Heart right ventricle (tissue), 16 donors: ENCODE data around the gene ATG14. TPM values are rescaled to one million over a fixed set of nuclear protein-coding genes. Genes with fewer than 3 reads are reported as not detected.
A peak's percentile ranks its signal among the peaks of the same experiment; 100 is the strongest.

Experiments
- ATAC-seq, 8 donors: fragments of 200-7000 bp; cut with Tn5 transposase; one replicate each; pipeline ENCODE4 v1.9.1; 2020; ENCODE audit warnings: mild to moderate bottlenecking in 8 of 8, moderate library complexity in 8 of 8, moderate number of reproducible peaks in 1 of 8
- DNase-seq, 2 donors: peaks; one replicate each; pipeline ENCODE4 v3.0.0-alpha.2; 2020
- H3K27ac ChIP-seq, 10 donors: fragments of 200-600 bp; sonication (generic) in 2 of 10; one replicate each; pipeline versions ENCODE4 v1.5.0 to v1.8.0; 2020 to 2022; ENCODE audit warnings: mild to moderate bottlenecking in 3 of 10
- H3K27me3 ChIP-seq, 7 donors: fragments of 200-600 bp; one replicate each; pipeline ENCODE4 v1.8.0; 2021 to 2022; ENCODE audit warnings: mild to moderate bottlenecking in 2 of 7
- H3K36me3 ChIP-seq, 9 donors: fragments of 200-600 bp; sonication (generic) in 1 of 9; one replicate each; pipeline versions ENCODE4 v1.5.0 to v1.8.0; 2020 to 2022; ENCODE audit warnings: mild to moderate bottlenecking in 2 of 9
- H3K4me1 ChIP-seq, 9 donors: fragments of 200-600 bp; sonication (generic) in 1 of 9; one replicate each; pipeline versions ENCODE4 v1.5.0 to v1.8.0; 2020 to 2022; ENCODE audit warnings: mild to moderate bottlenecking in 4 of 9
- H3K4me3 ChIP-seq, 10 donors: fragments of 200-600 bp; sonication (generic) in 2 of 10; one replicate each; pipeline versions ENCODE4 v1.5.0 to v1.8.0; 2020 to 2022; ENCODE audit warnings: mild to moderate bottlenecking in 7 of 10, moderate library complexity in 2 of 10
- H3K9me3 ChIP-seq, 11 donors: fragments of 200-600 bp in 10 of 11; sonication (generic) in 2 of 11; one replicate each; pipeline versions ENCODE4 v1.5.0 to v1.8.0; 2013 to 2022; ENCODE audit warnings: mild to moderate bottlenecking in 2 of 11, control low read depth in 1 of 11, moderate library complexity in 1 of 11
- CTCF ChIP-seq, 9 donors: fragments of 200-600 bp; sonication (generic) in 2 of 9; IDR thresholded peaks; one replicate each; pipeline versions ENCODE4 v1.5.0 to v1.8.0; 2021 to 2022; ENCODE audit warnings: antibody characterized with exemption in 9 of 9, mild to moderate bottlenecking in 5 of 9, moderate library complexity in 1 of 9
- WGBS, 2 donors: extraction: QIAGEN DNeasy Blood & Tissue Kit; methylation state at CpG; one replicate each; pipeline ENCODE4 v1.1.7; 2013; ENCODE audit warnings: inconsistent platforms in 1 of 2; 5-methylcytosine and 5-hydroxymethylcytosine counted together
- intact Hi-C, 10 donors: fragments of 100-400 bp; cut with DNase I; formaldehyde crosslinking; loops; one replicate each; pipeline versions ENCODE4 v1.11.1 to v1.14.2; 2022
- polyA plus RNA-seq, 2 donors: library from polyadenylated mRNA; stranded (reverse); fragments of 200-250 nt; gene quantifications; one replicate each; pipeline ENCODE4 v1.2.3, GENCODE V29; 2013
- total RNA-seq, 10 donors: library from RNA; stranded (reverse); fragmentation: NEBNext Ultra II Directional in 3 of 10; extraction: Animal tissue kit (Norgen Biotek cat#: 25700) in 3 of 10; gene quantifications; one replicate each; pipeline versions ENCODE4 v1.2.1 to v1.2.4, GENCODE V29; 2021 to 2023
- donor health status: Arrhythmogenic right ventricular cardiomyopathy.
- donor health status: ischemic (EF 13 %, LVEDD 7.1; RV severe dilation, severe dysfunction).
- donor health status: healthy with polysubstance abuse.
- donor health status: DM: no; HTN: yes; CAD: no.
- donor health status: DM: no; HTN: no; CAD: no.
- donor health status: ischemic (EF 25% LVEDD 6.9; RV normal size, moderate dysfunction).
- donor health status: ischemic (EF 25% LVEDD 5.7; RV mildly dilated, moderate dysfunction).
- donor health status: healthy.
- donor health status: DM: yes; HTN: yes; CAD: no.
- donor health status: Ischemic cardiomyopathy.
- donor health status: ischemic (EF 35%, LVEDD 5.7; RV mildly dilated, moderate dysfunction).
- donor health status: nonischemic (EF 11% LVEDD 7.7; RV severe dilation, severe dysfunction).
- donor health status: DM: yes; HTN: yes; CAD: no.
- donor health status: PGD.
- donor health status: ischemic (EF 29% LVEDD 5.4; RV normal size, mild dysfunction).
- donor health status: nonischemic (EF 23%, LVEDD 6.1; RV moderate dilation, normal function).

ATG14 gene
- total and polyA plus RNA-seq, 12 donors = 3.5 to 21.9 (median 15.3) TPM

GRCh38 chr14:55454264-55455002 is 42.8 kb upstream of the ATG14 start:
- peak in 1 of 2 donors; percentile 36 for DNase-seq
- peak in 7 of 8 donors; percentile 34 to 81 (median 59) for ATAC-seq
- Histone ChIP-seq H3K9me3 (no peaks in the 10 kb centered on the region), H3K36me3 (no peaks in the 10 kb centered on the region), H3K27me3 (no peaks in the 10 kb centered on the region), H3K27ac (peak overlapping the region in 1 of 10 donors; percentile 37), H3K4me3 (peak overlapping the region in 1 of 10 donors; percentile 20), H3K4me1 (peaks cover 0 to 37% (median 24%) of the 10 kb centered on the region in 9 donors)
- intact Hi-C loops = loop anchor here in 2 of 10 donors (10.0 kb wide), 1 partner anchor 120 kb away; no protein-coding TSS in a partner anchor
- no peak for TF ChIP-seq CTCF (IDR thresholded peaks at IDR 0.05)
- 9 to 10% methylated on average over 13 of the region's 13 CpGs for WGBS, 2 donors

GRCh38 chr14:55451950-55452349 is 40.3 kb upstream of the ATG14 start:
- Histone ChIP-seq H3K4me1 (peaks cover 0 to 49% (median 25%) of the 10 kb centered on the region in 9 donors), H3K9me3 (no peaks in the 10 kb centered on the region), H3K27me3 (no peaks in the 10 kb centered on the region), H3K36me3 (no peaks in the 10 kb centered on the region), H3K27ac (no peak overlapping the region), H3K4me3 (no peak overlapping the region)
- intact Hi-C loops = loop anchor here in 2 of 10 donors (10.0 kb wide), 1 partner anchor 123 kb away; no protein-coding TSS in a partner anchor
- TF ChIP-seq CTCF (IDR thresholded peaks at IDR 0.05) = no peak
- DNase-seq = no peak
- no peak for ATAC-seq
- WGBS, 2 donors = 35 to 50% methylated on average over 2 of the region's 2 CpGs

- Histone ChIP-seq H3K36me3 (no peaks in the 10 kb centered on the region), H3K4me1 (peaks cover 0 to 55% (median 30%) of the 10 kb centered on the region in 9 donors), H3K27me3 (no peaks in the 10 kb centered on the region), H3K4me3 (no peak overlapping the region), H3K9me3 (no peaks in the 10 kb centered on the region), H3K27ac (no peak overlapping the region)
- ATAC-seq (no peak), DNase-seq (no peak)
- WGBS, 2 donors = 27 to 41% methylated on average over 4 of the region's 4 CpGs
- intact Hi-C loops = loop anchor here in 2 of 10 donors (10.0 kb wide), 1 partner anchor 123 kb away; no protein-coding TSS in a partner anchor
- no peak for TF ChIP-seq CTCF (IDR thresholded peaks at IDR 0.05)
Measured at GRCh38 chr14:55451398-55451797, 39.8 kb upstream of the ATG14 start.

GRCh38 chr14:55450987-55451386 is 39.4 kb upstream of the ATG14 start:
- no peak overlapping the region for H3K4me3 ChIP-seq
- H3K9me3 ChIP-seq = no peaks in the 10 kb centered on the region
- H3K27me3 ChIP-seq = no peaks in the 10 kb centered on the region
- H3K4me1 ChIP-seq = peaks cover 0 to 59% (median 30%) of the 10 kb centered on the region in 9 donors
- ATAC-seq (no peak), DNase-seq (no peak)
- H3K27ac ChIP-seq = no peak overlapping the region
- TF ChIP-seq CTCF (IDR thresholded peaks at IDR 0.05) = no peak
- intact Hi-C loops = loop anchor here in 2 of 10 donors (10.0 kb wide), 1 partner anchor 124 kb away; no protein-coding TSS in a partner anchor
- H3K36me3 ChIP-seq = no peaks in the 10 kb centered on the region
